Activated T-helper 1 cell treated with anti-CD3 and anti-CD28 coated beads, Interleukin-12 subunit alpha, Interleukin-12 subunit beta, Interleukin-2, Interleukin-4 antibody, amounts not matched to agents 30 ng/mL and 10 ng/mL and 1 ng/mL, durations not matched to agents 14 hours and 24 hours and 36 hours (primary cell): ENCODE results near the gene HNRNPA3. TPM values are rescaled to one million over a fixed set of nuclear protein-coding genes. Genes with fewer than 3 reads are reported as not detected.
A peak's percentile ranks its signal among the peaks of the same experiment; 100 is the strongest.
"Not testable (repeated sequence)": the region's sequence is repeated elsewhere in the genome, so short reads cannot be mapped to it uniquely, and the experiment has no call there.

Experiments used
- DNase-seq: peaks from one replicate; pipeline ENCODE4 v3.0.0; 2021; ENCODE audit warnings: low spot score
- H3K27ac Mint-ChIP-seq: one replicate; pipeline ENCODE4 v1.8.0; 2021; ENCODE audit warnings: mild to moderate bottlenecking, mixed read lengths
- H3K27me3 Mint-ChIP-seq: one replicate; pipeline ENCODE4 v1.8.0; 2022; ENCODE audit warnings: mild to moderate bottlenecking, moderate library complexity, mixed read lengths; ENCODE audit not compliant: insufficient read depth
- H3K36me3 Mint-ChIP-seq: one replicate; pipeline ENCODE4 v1.8.0; 2021; ENCODE audit warnings: low read depth, mixed read lengths
- H3K4me1 Mint-ChIP-seq: one replicate; pipeline ENCODE4 v1.8.0; 2021; ENCODE audit warnings: low read depth, mixed read lengths
- H3K4me3 Mint-ChIP-seq: one replicate; pipeline ENCODE4 v1.8.0; 2021; ENCODE audit warnings: mild to moderate bottlenecking, moderate library complexity, mixed read lengths
- H3K9me3 Mint-ChIP-seq: one replicate; pipeline ENCODE4 v1.8.0; 2021; ENCODE audit warnings: mixed read lengths
- intact Hi-C: fragments of 100-400 bp; cut with micrococcal nuclease; formaldehyde crosslinking; loops from one replicate; pipeline ENCODE4 v1.15.1; 2024
- total RNA-seq: library from RNA; stranded (reverse); gene quantifications from 2 replicates; pipeline ENCODE4 v1.2.3, GENCODE V29; 2022

The HNRNPA3 gene
- total RNA-seq, 1 donor from 2014 or later: 326 TPM

GRCh38 chr2:177264693-177265587, 52.3 kb downstream of the HNRNPA3 start, which contains the start of gene NFE2L2:
Gene NFE2L2, minus strand, starts transcription at chr2:177264727. Its CDS starts 151 bp downstream, at chr2:177264576.
- no peaks in the 10 kb centered on the region for H3K27me3 Mint-ChIP-seq
- H3K27ac Mint-ChIP-seq: peak within 1 kb of the TSS; percentile 99
- H3K36me3 Mint-ChIP-seq: peaks cover 21% of the 10 kb centered on the region
- H3K4me3 Mint-ChIP-seq: peak within 1 kb of the TSS; percentile 93
- peaks cover 4% of the 10 kb centered on the region for H3K9me3 Mint-ChIP-seq
- intact Hi-C loops: loop anchor here (1.0 to 10.0 kb wide), 6 partner anchors 25 to 460 kb away; no protein-coding TSS in a partner anchor
- H3K4me1 Mint-ChIP-seq: peaks cover 72% of the 10 kb centered on the region
- peak; percentile 93 for DNase-seq

GRCh38 chr2:177265824-177266817, 53.5 kb downstream of the HNRNPA3 start:
- intact Hi-C loops: loop anchor here (1.0 to 10.0 kb wide), 4 partner anchors 24 to 459 kb away; no protein-coding TSS in a partner anchor
- peaks cover 18% of the 10 kb centered on the region for H3K36me3 Mint-ChIP-seq
- peaks cover 4% of the 10 kb centered on the region for H3K9me3 Mint-ChIP-seq
- peaks cover 70% of the 10 kb centered on the region for H3K4me1 Mint-ChIP-seq
- peak overlapping the region; percentile 99 for H3K27ac Mint-ChIP-seq
- DNase-seq: no peak
- no peaks in the 10 kb centered on the region for H3K27me3 Mint-ChIP-seq
- H3K4me3 Mint-ChIP-seq: peak overlapping the region; percentile 93

GRCh38 chr2:177266955-177267354, 54.4 kb downstream of the HNRNPA3 start:
- H3K9me3 Mint-ChIP-seq, DNase-seq, H3K27me3 Mint-ChIP-seq: not testable (repeated sequence)
- intact Hi-C loops: loop anchor here (5.0 to 10.0 kb wide), 2 partner anchors 335 to 458 kb away; no protein-coding TSS in a partner anchor
- Mint-ChIP-seq H3K27ac (peak overlapping the region; percentile 29), H3K4me1 (peaks cover 63% of the 10 kb centered on the region), H3K36me3 (peaks cover 15% of the 10 kb centered on the region), H3K4me3 (peak overlapping the region; percentile 93)

- H3K36me3 Mint-ChIP-seq: peaks cover 4% of the 10 kb centered on the region
- peaks cover 69% of the 10 kb centered on the region for H3K4me1 Mint-ChIP-seq
Observed at GRCh38 chr2:177268187-177268871, 55.7 kb downstream of the HNRNPA3 start.

GRCh38 chr2:177268901-177269300, 56.3 kb downstream of the HNRNPA3 start:
- Mint-ChIP-seq H3K9me3 (peaks cover 4% of the 10 kb centered on the region), H3K27ac (no peak overlapping the region), H3K4me3 (no peak overlapping the region), H3K27me3 (no peaks in the 10 kb centered on the region), H3K4me1 (peaks cover 74% of the 10 kb centered on the region), H3K36me3 (peaks cover 3% of the 10 kb centered on the region)
- intact Hi-C loops: loop anchor here (5.0 to 10.0 kb wide), 2 partner anchors 337 to 456 kb away; no protein-coding TSS in a partner anchor
- DNase-seq: no peak

More at GRCh38 chr2:177268187-177268871, 55.7 kb downstream of the HNRNPA3 start:
- no peak for DNase-seq
- H3K4me3 Mint-ChIP-seq: no peak overlapping the region
- H3K27ac Mint-ChIP-seq: no peak overlapping the region
- no peaks in the 10 kb centered on the region for H3K27me3 Mint-ChIP-seq
- peaks cover 4% of the 10 kb centered on the region for H3K9me3 Mint-ChIP-seq
- intact Hi-C loops: loop anchor here (5.0 to 10.0 kb wide), 2 partner anchors 336 to 456 kb away; no protein-coding TSS in a partner anchor

GRCh38 chr2:177270531-177270930, 57.9 kb downstream of the HNRNPA3 start:
- peaks cover 4% of the 10 kb centered on the region for H3K9me3 Mint-ChIP-seq
- DNase-seq: no peak
- peaks cover 68% of the 10 kb centered on the region for H3K4me1 Mint-ChIP-seq
- intact Hi-C loops: no loop called here
- no peaks in the 10 kb centered on the region for H3K27me3 Mint-ChIP-seq
- H3K4me3 Mint-ChIP-seq: no peak overlapping the region
- H3K27ac Mint-ChIP-seq: no peak overlapping the region
- H3K36me3 Mint-ChIP-seq: peaks cover 3% of the 10 kb centered on the region

GRCh38 chr2:177271981-177272666, 59.5 kb downstream of the HNRNPA3 start:
- Mint-ChIP-seq H3K27ac (peak overlapping the region; percentile 18), H3K27me3 (no peaks in the 10 kb centered on the region), H3K4me3 (no peak overlapping the region), H3K4me1 (peaks cover 52% of the 10 kb centered on the region), H3K36me3 (peaks cover 3% of the 10 kb centered on the region), H3K9me3 (peaks cover 4% of the 10 kb centered on the region)
- intact Hi-C loops: no loop called here
- DNase-seq: no peak

- H3K27me3 Mint-ChIP-seq: no peaks in the 10 kb centered on the region
- no peak overlapping the region for H3K27ac Mint-ChIP-seq
- peaks cover 3% of the 10 kb centered on the region for H3K36me3 Mint-ChIP-seq
- no peak for DNase-seq
- no peak overlapping the region for H3K4me3 Mint-ChIP-seq
- H3K9me3 Mint-ChIP-seq: peaks cover under 1% of the 10 kb centered on the region
- intact Hi-C loops: no loop called here
- H3K4me1 Mint-ChIP-seq: peaks cover 46% of the 10 kb centered on the region
Observed at GRCh38 chr2:177272765-177273164, 60.2 kb downstream of the HNRNPA3 start.

- Mint-ChIP-seq H3K36me3 (peaks cover 1% of the 10 kb centered on the region), H3K27ac (no peak overlapping the region), H3K27me3 (no peaks in the 10 kb centered on the region), H3K4me3 (no peak overlapping the region), H3K4me1 (peaks cover 39% of the 10 kb centered on the region), H3K9me3 (no peaks in the 10 kb centered on the region)
- no peak for DNase-seq
- intact Hi-C loops: no loop called here
Observed at GRCh38 chr2:177273408-177273807, 60.8 kb downstream of the HNRNPA3 start.
